BLaER1 (cell line): ENCODE measurements around the gene ABCG1.

Experiments used
- H3K27ac ChIP-seq: shearing (Covaris generic); formaldehyde crosslinking; 2 replicates; pipeline ENCODE4 v1.8.1; 2022
- H3K27me3 ChIP-seq: shearing (Covaris generic); formaldehyde crosslinking; 2 replicates; pipeline ENCODE4 v1.8.1; 2022
- H3K36me3 ChIP-seq: shearing (Covaris generic); formaldehyde crosslinking; 2 replicates; pipeline ENCODE4 v1.8.1; 2022
- H3K4me1 ChIP-seq: shearing (Covaris generic); formaldehyde crosslinking; 2 replicates; pipeline ENCODE4 v1.8.1; 2022
- H3K4me2 ChIP-seq: shearing (Covaris generic); formaldehyde crosslinking; 2 replicates; pipeline ENCODE4 v1.8.1; 2022
- H3K4me3 ChIP-seq: shearing (Covaris generic); formaldehyde crosslinking; 2 replicates; pipeline ENCODE4 v1.8.1; 2022
- H3K9ac ChIP-seq: shearing (Covaris generic); formaldehyde crosslinking; 2 replicates; pipeline ENCODE4 v1.8.1; 2022
- H3K9me3 ChIP-seq: shearing (Covaris generic); formaldehyde crosslinking; 2 replicates; pipeline ENCODE4 v1.8.1; 2022
- H4K20me1 ChIP-seq: shearing (Covaris generic); formaldehyde crosslinking; 2 replicates; pipeline ENCODE4 v1.8.1; 2022
- Cebpa-rat ChIP-seq: shearing (Covaris generic); IDR thresholded peaks from 2 replicates; pipeline ENCODE4 v1.8.1; 2022

The ABCG1 gene

DNA sequence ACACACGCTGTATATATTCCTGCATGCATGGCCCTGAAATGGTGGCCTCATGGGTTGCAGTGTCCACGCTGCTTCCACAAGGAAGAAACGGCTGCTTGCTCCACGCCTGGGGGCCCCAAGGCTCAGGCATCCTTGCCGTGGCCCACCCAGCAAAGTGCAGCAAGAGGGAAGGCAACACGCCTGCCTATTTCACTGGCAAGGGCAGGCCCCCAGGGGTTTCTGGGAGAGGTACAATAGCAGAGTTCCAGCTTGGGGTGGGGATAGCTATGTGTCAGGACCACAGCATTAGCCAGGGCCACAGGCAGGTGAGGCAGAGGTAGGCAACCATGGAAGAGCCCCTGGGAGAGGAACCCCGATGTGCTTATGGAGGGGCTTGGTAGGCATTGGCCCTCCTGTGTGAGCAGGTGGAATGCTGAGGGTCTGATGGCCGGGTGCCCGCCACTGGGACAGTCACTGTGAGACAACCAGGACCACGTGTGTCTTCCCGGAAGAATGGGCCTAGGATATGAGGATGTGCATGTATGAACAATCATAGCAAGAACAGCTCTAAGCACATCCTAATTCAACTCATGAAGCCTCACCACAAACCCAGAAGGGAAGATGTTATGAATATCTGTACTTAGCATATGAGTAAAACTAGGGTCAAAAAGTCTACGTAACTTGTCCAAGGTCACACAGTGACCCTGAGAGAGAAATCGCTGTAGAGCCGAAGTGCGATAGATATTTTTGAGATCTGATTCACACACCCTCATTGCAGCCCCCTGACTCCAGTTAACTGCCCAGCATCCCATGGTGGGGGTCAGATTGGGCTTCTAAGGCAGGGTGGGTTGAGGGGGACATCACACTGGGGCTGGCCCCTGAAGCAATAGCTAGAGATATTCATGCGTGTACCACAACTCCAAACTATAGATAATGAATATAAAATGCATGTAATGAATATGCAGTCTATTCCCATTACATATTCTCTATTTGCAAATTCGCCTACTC is 120.1 kb downstream of the ABCG1 start:
- peaks cover 6% of the 10 kb centered on the region for H3K4me1 ChIP-seq
- TF ChIP-seq Cebpa-rat, result no peak
- no peak overlapping the region for H3K9ac ChIP-seq
- H3K27me3 ChIP-seq, result no peaks in the 10 kb centered on the region
- H4K20me1 ChIP-seq, result no peaks in the 10 kb centered on the region
- no peak overlapping the region for H3K4me3 ChIP-seq
- no peaks in the 10 kb centered on the region for H3K36me3 ChIP-seq
- H3K27ac ChIP-seq, result no peak overlapping the region
- no peak overlapping the region for H3K4me2 ChIP-seq
- H3K9me3 ChIP-seq, result no peaks in the 10 kb centered on the region

DNA sequence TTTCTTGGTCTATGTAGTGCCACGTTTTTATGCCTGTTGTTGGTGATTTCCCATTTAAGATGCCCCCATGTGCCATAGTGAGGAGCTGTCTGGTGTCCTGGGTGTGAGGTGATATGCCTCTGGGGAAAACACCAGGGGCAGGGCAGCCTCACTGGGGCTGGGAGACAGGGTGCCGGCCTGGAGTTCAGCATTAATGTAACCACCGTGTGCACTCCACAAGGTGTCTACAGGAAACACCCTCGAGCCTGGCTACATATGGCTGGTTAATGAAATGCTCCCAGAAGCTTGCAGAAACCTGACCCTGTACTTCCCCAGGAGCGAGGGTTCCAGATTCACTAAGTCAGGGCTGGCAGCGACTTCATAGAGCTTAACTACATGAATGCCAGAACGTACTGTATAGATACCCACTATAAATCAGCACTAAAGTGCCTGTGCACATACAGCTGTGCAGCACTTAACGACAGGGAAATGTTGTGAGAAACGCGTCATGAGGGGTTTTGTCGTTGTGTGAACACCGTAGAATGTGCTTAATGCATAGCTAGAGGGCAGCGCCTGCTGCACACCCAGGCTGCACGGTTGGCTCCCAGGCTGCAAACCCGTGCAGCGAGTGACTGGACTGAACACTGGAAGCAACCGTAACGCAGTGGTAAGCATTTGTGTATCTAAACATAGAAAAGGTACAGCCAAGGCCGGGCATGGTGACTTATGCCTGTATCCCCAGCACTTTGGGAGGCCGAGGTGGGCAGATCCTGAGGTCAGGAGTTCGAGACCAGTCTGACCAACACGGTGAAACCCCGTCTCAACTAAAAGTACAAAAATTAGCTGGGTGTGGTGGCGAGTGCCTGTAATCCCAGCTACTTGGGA is 121.5 kb downstream of the ABCG1 start:
- Histone ChIP-seq H3K9me3 (no peaks in the 10 kb centered on the region), H4K20me1 (no peaks in the 10 kb centered on the region), H3K27me3 (no peaks in the 10 kb centered on the region), H3K9ac (no peak overlapping the region), H3K4me3 (no peak overlapping the region), H3K4me2 (no peak overlapping the region), H3K4me1 (peaks cover 6% of the 10 kb centered on the region), H3K27ac (no peak overlapping the region), H3K36me3 (no peaks in the 10 kb centered on the region)
- TF ChIP-seq Cebpa-rat, result no peak

DNA sequence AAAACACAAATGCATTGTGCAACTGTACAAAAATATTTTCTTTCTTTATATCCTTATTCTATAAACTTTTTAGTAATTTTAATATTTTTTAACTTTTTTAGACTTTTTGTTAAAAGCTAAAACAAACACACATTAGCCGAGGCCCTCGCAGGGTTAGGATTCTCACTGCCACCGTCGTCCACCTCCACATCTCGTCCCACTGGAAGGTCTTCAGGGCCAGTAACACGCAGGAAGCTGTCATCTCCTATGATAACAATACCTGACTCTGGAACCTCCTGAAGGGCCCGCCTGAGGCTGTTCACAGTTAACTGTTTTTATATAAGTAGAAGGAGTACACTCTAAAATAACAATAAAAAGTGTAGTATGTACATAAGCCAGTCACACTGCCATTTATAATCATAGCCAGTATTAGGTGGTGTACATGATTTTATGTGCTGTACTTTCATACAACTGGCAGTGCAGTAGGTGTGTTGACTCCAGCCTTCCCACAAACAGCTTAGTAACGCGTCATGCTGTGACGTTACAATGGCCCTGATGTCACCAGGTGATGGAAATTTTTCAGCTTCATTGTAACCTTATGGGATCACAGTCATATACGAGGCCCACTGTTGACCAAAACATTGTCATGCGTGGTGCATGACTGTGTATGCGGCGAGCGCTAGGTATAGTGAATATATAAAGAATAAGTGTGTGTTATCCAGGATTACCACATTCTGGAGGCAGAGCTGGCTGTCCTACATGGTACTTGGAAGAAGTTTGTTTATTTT is 123.0 kb downstream of the ABCG1 start:
- no peaks in the 10 kb centered on the region for H3K9me3 ChIP-seq
- H3K4me1 ChIP-seq, result peaks cover 6% of the 10 kb centered on the region
- no peaks in the 10 kb centered on the region for H3K36me3 ChIP-seq
- H3K27ac ChIP-seq, result no peak overlapping the region
- H3K27me3 ChIP-seq, result no peaks in the 10 kb centered on the region
- no peak overlapping the region for H3K9ac ChIP-seq
- H4K20me1 ChIP-seq, result no peaks in the 10 kb centered on the region
- no peak for TF ChIP-seq Cebpa-rat
- H3K4me3 ChIP-seq, result no peak overlapping the region
- H3K4me2 ChIP-seq, result no peak overlapping the region

DNA sequence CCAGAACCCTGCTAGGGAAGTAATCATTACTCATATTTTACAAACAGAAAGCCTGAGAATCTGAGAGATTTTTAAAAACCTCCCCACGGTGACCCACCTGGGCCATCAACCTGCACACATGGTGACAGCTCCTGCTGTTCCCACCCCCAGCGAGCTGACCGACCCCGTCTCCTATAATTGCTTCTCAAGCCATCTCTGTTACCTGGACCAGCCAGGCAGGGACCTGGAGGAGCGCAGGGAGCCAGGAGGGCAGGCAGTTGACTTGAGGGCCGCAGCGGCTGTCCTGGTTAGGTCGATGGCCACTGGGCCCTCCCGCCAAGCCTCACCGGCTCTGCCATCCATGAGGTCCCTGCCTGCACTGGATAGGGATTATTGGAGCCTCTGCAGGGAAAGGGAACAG is 124.2 kb downstream of the ABCG1 start:
- H4K20me1 ChIP-seq, result no peaks in the 10 kb centered on the region
- no peaks in the 10 kb centered on the region for H3K9me3 ChIP-seq
- peaks cover 6% of the 10 kb centered on the region for H3K4me1 ChIP-seq
- no peaks in the 10 kb centered on the region for H3K36me3 ChIP-seq
- H3K27me3 ChIP-seq, result no peaks in the 10 kb centered on the region
- no peak overlapping the region for H3K9ac ChIP-seq
- no peak overlapping the region for H3K27ac ChIP-seq
- no peak overlapping the region for H3K4me3 ChIP-seq
- TF ChIP-seq Cebpa-rat, result no peak
- no peak overlapping the region for H3K4me2 ChIP-seq

DNA sequence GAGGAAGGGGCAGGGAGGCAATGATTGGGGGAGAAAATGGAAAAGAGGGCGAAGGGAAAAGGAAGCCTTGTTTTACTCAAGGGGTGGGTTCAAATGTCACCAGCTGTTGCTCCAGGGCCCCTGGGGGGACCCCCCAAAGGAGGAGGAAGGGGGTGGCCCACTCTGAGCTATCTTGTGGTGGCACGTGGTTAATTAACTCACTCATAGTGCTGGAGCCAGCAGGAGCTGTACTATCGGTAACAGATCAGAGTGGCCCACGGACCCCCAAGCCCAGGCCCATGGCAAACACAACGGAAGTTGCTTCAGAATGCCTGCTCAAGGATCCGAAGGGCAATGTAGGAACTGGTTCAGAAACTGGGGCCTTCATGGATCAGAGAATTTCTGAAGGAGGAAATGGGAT is 124.6 kb downstream of the ABCG1 start:
- Histone ChIP-seq H3K4me2 (no peak overlapping the region), H3K27ac (no peak overlapping the region), H3K27me3 (no peaks in the 10 kb centered on the region), H3K9me3 (0 out of 2 replicates have a peak, but pooled peaks cover 2% of the 10 kb centered on the region), H3K4me3 (no peak overlapping the region), H3K36me3 (no peaks in the 10 kb centered on the region), H3K9ac (no peak overlapping the region), H4K20me1 (no peaks in the 10 kb centered on the region), H3K4me1 (peaks cover 4% of the 10 kb centered on the region; the same call in 1 of the 2 replicates)
- no peak for TF ChIP-seq Cebpa-rat

DNA sequence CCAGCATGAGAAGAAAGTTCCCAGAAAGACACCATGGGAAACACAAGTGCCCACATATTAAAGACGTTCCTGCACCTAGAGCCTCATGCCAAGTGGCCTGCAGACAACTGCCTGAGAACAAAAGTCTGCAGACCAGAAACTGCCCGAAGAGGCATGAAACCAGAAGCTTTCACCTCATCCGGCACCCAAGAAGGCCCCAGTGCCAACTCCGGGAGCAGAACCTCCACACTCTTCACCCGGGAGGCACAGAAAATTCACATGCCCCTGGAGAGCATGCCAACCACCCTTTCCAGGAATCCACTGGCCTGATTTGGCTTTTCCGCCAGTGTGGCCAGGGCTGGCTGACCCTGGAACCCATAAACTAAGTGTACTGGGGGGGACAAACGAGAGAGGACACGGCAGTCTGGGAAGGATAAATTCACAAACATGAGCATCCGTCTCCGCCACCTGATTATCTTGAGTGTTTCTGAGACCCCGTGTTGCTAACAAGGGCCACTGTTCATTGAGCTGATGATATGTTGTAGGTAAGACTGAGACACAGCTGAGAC is 125.1 kb downstream of the ABCG1 start:
- Histone ChIP-seq H3K36me3 (no peaks in the 10 kb centered on the region), H3K9me3 (0 out of 2 replicates have a peak, but pooled peaks cover 7% of the 10 kb centered on the region), H3K27me3 (no peaks in the 10 kb centered on the region), H4K20me1 (no peaks in the 10 kb centered on the region), H3K9ac (no peak overlapping the region), H3K4me3 (no peak overlapping the region), H3K27ac (no peak overlapping the region), H3K4me2 (no peak overlapping the region), H3K4me1 (peaks cover 4% of the 10 kb centered on the region; the same call in 1 of the 2 replicates)
- no peak for TF ChIP-seq Cebpa-rat

DNA sequence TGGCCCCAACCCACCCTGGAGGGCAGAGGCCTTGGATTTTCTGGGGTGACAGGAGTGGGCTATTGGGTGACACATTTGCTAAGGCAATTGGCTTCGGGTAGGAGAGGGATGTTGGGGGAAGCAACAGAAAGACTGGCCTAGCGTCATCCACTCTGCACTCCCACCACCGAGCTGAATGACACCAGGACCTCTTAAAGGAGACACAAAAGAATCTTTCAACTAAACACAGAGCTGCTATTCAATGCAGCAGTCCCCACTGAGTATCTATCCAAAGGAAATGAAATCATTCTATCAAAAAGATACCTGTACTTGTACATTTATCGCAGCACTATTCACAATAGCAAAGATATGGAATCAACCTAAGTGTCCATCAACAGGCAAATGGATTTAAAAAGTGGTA is 125.7 kb downstream of the ABCG1 start:
- no peak overlapping the region for H3K9ac ChIP-seq
- no peaks in the 10 kb centered on the region for H3K27me3 ChIP-seq
- H4K20me1 ChIP-seq, result no peaks in the 10 kb centered on the region
- H3K36me3 ChIP-seq, result no peaks in the 10 kb centered on the region
- H3K4me2 ChIP-seq, result no peak overlapping the region
- no peak overlapping the region for H3K4me3 ChIP-seq
- 0 out of 2 replicates have a peak, but pooled peaks cover 9% of the 10 kb centered on the region for H3K9me3 ChIP-seq
- H3K27ac ChIP-seq, result no peak overlapping the region
- peaks cover 4% of the 10 kb centered on the region; the same call in 1 of the 2 replicates for H3K4me1 ChIP-seq
- TF ChIP-seq Cebpa-rat, result no peak

DNA sequence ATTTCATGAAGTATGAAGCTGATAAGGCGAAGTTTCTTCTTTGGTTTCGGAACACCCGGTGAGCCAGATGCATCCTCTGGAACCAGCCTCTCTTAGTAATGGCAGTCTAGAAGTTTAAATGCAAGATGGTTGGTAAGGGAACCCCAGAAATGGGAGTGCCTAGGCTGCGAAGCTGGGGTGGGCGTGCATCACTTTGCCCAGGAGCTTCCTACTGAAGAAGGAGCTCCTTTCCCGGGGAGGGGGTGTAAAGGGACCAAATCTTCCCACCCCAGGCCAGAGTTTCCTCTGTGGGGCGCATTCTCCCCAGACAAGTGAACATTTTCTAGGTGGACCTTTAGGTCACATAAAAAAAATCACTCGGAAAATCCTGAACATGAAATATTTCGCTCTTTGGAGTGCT is 127.5 kb downstream of the ABCG1 start:
- Histone ChIP-seq H3K4me3 (no peak overlapping the region), H3K27me3 (no peaks in the 10 kb centered on the region)

More for the DNA sequence above, 127.5 kb downstream of the ABCG1 start:
- Histone ChIP-seq H3K9ac (no peak overlapping the region), H3K36me3 (no peaks in the 10 kb centered on the region), H3K4me1 (peaks cover 4% of the 10 kb centered on the region; the same call in 1 of the 2 replicates), H3K27ac (no peak overlapping the region), H3K4me2 (no peak overlapping the region), H4K20me1 (no peaks in the 10 kb centered on the region), H3K9me3 (0 out of 2 replicates have a peak, but pooled peaks cover 9% of the 10 kb centered on the region)
- TF ChIP-seq Cebpa-rat, result no peak
